HG03565 (cell line): ENCODE results near the gene RGS17.
"Not testable (repeated sequence)": the region's sequence is repeated elsewhere in the genome, so short reads cannot be mapped to it uniquely, and the experiment has no call there.

Experiments used
- ATAC-seq: cut with Tn5 transposase; IDR thresholded peaks from one replicate; pipeline ENCODE4 v1.9.1; 2021; ENCODE audit warnings: mild to moderate bottlenecking, moderate library complexity; ENCODE audit not compliant: unreplicated experiment

The RGS17 gene

GRCh38 chr6:153126218-153126617 lies 4.9 kb downstream of the RGS17 start:
- no peak for ATAC-seq

DNA sequence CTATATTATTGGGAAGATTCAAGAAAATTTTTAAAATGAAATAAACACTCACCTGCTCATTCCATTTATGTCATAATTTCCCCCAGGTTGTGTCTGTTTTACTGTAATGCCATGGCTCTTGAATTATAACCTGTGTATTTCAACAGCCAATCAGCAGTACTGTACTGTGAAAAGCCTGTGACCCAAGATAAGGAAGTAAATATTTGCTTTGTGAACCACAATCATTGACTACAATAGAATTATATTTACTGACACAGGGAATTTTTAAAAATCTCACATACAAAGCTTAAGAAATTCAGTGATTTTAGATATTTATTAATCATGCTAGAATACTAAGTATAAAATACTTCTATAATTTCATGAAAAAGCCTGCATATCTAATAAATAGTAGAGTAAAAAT lies 6.0 kb downstream of the RGS17 start:
- no peak for ATAC-seq

- ATAC-seq = no peak
Observed at GRCh38 chr6:153123801-153124200, 7.3 kb downstream of the RGS17 start.

GRCh38 chr6:153121311-153121710 lies 9.8 kb downstream of the RGS17 start:
- no peak for ATAC-seq

- peak; percentile 100 for ATAC-seq
Observed at GRCh38 chr6:153117986-153118879, 12.8 kb downstream of the RGS17 start.

DNA sequence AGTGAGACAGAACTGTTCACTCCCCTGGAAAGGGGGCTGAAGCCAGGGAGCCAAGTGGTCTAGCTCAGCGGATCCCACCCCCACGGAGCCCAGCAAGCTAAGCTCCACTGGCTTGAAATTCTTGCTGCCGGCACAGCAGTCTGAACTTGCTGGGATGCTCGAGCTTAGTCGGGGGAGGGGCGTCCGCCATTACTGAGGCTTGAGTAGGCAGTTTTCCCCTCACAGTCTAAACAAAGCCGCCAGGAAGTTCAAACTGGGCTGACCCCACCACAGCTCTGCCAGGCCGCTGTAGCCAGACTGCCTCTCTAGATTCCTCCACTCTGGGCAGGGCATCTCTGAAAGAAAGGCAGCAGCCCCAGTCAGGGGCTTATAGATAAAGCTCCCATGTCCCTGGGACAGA lies 20.0 kb downstream of the RGS17 start:
- ATAC-seq = not testable (repeated sequence)

DNA sequence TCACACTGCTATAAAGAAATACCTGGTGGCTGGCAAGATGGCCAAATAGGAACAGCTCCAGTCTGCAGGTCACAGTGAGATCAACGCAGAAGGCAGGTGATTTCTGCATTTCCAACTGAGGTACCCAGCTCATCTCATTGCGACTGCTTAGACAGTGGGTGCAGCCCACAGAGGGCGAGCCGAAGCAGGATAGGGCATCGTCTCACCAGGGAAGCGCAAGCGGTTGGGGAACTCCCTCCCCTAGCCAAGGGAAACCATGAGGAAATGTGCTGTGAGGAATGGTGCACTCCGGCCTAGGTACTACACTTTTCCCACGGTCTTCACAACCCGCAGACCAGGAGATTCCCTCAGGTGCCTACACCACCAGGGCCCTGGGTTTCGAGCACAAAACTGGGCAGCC lies 20.5 kb downstream of the RGS17 start:
- ATAC-seq = not testable (repeated sequence)

GRCh38 chr6:153108315-153108714 lies 22.8 kb downstream of the RGS17 start:
- no peak for ATAC-seq

DNA sequence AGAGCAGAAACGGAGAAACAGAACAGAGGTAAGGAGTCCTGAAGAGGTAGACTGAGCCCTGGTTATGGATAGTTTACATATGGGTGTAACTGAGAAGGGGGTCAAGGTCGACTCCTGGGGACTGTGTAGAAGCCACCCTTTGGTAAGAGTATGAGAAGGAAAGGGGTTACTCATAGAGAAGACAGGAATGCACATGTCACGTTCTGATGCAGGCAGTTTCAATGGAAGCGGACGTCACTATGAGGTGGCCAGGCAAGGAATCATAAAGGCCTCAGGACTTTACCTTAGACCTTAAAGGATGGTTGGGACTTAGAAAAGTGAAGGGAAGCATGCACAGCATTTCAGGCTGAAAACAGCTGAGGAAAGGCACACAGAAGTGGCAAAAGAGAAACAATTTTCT lies 25.1 kb downstream of the RGS17 start:
- no peak for ATAC-seq

- no peak for ATAC-seq
Observed at GRCh38 chr6:153104220-153104619, 26.9 kb downstream of the RGS17 start.

DNA sequence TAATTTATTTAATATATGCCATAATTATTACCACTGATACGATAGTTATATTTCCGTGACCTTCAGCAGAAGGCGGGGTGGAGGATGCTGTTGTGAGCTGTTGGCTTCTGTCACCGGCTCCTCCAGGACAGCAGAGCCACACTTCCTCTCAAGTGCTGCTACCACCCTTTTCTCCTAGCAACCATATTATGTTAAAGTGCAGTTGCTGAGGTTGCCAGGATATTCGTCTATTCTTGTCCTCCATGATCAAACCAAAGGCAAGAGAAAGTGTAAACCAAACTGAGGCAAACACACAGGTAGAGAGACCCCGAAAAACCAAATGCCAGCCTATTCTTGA lies 27.8 kb downstream of the RGS17 start:
- no peak for ATAC-seq

DNA sequence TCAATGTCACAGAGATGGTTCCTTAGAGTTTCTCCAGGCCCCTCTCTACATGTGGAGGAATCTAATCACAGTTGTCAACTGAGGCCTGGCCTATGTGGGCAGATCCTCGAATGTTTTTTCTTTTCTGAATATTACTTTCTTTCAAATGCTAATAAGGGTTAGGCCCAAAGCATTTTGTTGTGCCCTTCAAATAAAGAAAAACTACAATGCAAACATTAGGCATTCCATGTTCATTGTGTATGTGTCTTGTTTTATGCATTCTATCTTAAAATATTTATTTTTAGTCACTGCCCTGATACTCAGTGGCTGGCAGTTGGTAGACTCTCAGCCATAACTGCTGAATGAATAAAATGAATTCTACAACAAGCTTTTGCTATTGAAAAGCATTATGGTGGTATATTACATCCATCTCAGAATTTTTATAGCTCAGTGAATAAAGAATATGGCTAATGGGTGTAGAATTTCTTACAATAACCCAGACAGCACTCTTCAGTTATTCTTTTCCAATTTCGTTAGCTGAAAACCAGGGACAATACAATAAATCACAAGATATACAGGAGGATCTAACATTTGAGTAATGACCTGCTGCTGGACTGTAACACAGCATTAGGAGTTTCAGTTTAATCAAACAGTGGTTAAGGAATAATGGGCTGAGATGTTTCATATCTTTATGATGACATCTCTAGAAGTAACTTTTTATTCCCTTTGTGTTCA lies 28.3 kb downstream of the RGS17 start:
- no peak for ATAC-seq

- no peak for ATAC-seq
Observed at GRCh38 chr6:153101461-153101860, 29.6 kb downstream of the RGS17 start.

DNA sequence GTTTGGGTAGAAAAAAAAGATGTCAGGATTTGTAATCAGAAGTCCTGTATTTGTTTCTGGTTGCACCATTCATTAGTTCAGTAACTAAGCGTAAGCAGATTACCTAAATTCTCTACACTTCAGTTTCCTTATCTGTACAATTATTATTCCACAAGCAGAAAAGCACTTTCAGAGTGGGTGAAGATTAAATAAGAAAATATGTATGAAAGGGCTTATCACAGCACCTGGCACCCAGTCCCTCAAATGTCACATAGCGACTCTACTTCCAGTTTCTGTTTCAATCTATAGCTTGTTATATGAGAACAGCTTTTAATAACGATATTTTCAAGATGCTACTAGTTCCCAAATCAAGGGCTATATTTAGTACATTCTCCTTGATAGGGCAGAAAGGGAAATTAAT lies 31.4 kb downstream of the RGS17 start:
- peak; percentile 76 for ATAC-seq

DNA sequence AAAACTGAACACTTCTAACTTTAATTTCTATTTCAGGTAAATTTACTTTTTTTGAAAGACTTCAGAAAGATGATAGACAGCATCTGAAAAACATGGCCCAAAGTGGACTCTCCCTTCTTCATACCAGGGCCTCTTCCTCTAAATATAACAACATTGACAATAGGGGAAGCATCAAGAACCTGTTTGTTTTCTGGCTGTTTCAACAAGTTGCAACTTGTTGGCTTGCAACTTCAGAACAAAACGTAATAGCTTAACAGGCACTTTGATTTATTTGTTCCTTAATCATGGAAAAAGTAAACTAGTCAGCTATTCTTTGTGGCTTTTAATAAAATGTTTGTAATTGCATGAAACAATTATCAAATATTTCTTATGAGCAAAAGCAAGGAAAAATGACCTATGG lies 34.3 kb downstream of the RGS17 start:
- ATAC-seq = no peak

DNA sequence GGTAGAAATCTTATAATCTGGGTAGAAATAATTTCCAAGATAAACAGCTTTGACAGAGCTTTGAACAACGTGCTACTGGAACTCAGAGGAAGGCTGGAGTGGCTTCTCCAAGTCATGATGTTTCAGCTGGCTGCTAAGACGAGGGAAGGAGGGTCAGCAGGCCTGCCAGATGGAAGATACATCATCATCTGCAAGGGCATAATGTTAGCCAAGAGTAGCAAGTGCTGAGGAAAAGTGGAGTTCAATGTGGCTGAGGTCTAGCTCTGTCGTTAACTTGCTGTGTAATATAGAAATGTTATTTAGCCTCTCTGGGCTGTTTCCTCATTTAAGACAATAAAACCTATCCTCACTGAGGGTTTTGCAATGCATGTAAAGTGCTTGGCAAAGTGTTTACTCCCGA lies 35.1 kb downstream of the RGS17 start:
- no peak for ATAC-seq

- peak; percentile 87 for ATAC-seq
Observed at GRCh38 chr6:153092082-153093013, 38.7 kb downstream of the RGS17 start.

GRCh38 chr6:153090241-153090930 lies 40.7 kb downstream of the RGS17 start:
- no peak for ATAC-seq

- no peak for ATAC-seq
Observed at GRCh38 chr6:153088796-153089195, 42.3 kb downstream of the RGS17 start.

GRCh38 chr6:153087436-153087835 lies 43.6 kb downstream of the RGS17 start:
- ATAC-seq = no peak
